ENCODE results near the gene GJC2.

DNA sequence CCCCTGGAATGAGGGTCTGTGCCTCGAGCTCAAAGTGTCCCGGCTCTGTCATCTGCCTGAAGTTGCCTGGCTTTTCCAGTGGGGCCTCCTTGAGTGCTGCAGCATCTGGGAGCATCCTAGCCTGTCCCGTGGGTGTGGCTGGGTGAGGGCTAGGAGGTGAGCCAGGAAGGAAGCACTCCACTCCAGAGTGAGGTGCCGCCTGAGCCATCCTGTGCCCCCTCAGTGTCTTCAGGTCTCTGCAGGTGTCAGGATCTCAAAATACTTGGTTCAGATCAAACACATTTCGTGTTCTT is 27.4 kb downstream of the GJC2 start:
- TF ChIP-seq, protein P1, sequence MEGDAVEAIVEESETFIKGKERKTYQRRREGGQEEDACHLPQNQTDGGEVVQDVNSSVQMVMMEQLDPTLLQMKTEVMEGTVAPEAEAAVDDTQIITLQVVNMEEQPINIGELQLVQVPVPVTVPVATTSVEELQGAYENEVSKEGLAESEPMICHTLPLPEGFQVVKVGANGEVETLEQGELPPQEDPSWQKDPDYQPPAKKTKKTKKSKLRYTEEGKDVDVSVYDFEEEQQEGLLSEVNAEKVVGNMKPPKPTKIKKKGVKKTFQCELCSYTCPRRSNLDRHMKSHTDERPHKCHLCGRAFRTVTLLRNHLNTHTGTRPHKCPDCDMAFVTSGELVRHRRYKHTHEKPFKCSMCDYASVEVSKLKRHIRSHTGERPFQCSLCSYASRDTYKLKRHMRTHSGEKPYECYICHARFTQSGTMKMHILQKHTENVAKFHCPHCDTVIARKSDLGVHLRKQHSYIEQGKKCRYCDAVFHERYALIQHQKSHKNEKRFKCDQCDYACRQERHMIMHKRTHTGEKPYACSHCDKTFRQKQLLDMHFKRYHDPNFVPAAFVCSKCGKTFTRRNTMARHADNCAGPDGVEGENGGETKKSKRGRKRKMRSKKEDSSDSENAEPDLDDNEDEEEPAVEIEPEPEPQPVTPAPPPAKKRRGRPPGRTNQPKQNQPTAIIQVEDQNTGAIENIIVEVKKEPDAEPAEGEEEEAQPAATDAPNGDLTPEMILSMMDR (IDR thresholded peaks at IDR 0.05): no peak
- no peak for TF ChIP-seq POLR2AphosphoS5 (IDR thresholded peaks at IDR 0.05)

All from upper lobe of left lung (tissue), 4 donors.